Measurements from ENCODE around the gene INPP5A. TPM values are rescaled to one million over a fixed set of nuclear protein-coding genes. Genes with fewer than 3 reads are reported as not detected.
"Not testable (repeated sequence)": the region's sequence is repeated elsewhere in the genome, so short reads cannot be mapped to it uniquely, and the experiment has no call there.

The INPP5A gene
- total RNA-seq, 1 donor, result 36.8 TPM

GRCh38 chr10:132670546-132671227 lies 133.1 kb downstream of the INPP5A start:
- DNase-seq (ENCODE audit: low read depth), result no peak
- no peak for TF ChIP-seq CTCF (IDR thresholded peaks at IDR 0.05; ENCODE audit: insufficient read depth, low read length)
- no peak overlapping the region for H3K4me3 ChIP-seq (ENCODE audit: low read depth, low read length)

- no peak overlapping the region for H3K4me3 ChIP-seq (ENCODE audit: low read depth, low read length)
- DNase-seq (ENCODE audit: low read depth), result no peak
- TF ChIP-seq CTCF (IDR thresholded peaks at IDR 0.05; ENCODE audit: insufficient read depth, low read length), result no peak
These were observed 133.9 kb downstream of the INPP5A start for GRCh38 chr10:132671228-132672154.

GRCh38 chr10:132673746-132674145 lies 136.2 kb downstream of the INPP5A start:
- not testable (repeated sequence) for DNase-seq (ENCODE audit: low read depth); H3K4me3 ChIP-seq (ENCODE audit: low read depth, low read length)

- no peak for TF ChIP-seq CTCF (IDR thresholded peaks at IDR 0.05; ENCODE audit: insufficient read depth, low read length)
- H3K4me3 ChIP-seq (ENCODE audit: low read depth, low read length), result no peak overlapping the region
- DNase-seq (ENCODE audit: low read depth), result no peak
These were observed 136.7 kb downstream of the INPP5A start for GRCh38 chr10:132674311-132674710.

- TF ChIP-seq CTCF (IDR thresholded peaks at IDR 0.05; ENCODE audit: insufficient read depth, low read length), result no peak
- no peak overlapping the region for H3K4me3 ChIP-seq (ENCODE audit: low read depth, low read length)
- DNase-seq (ENCODE audit: low read depth), result no peak
These were observed 137.6 kb downstream of the INPP5A start for GRCh38 chr10:132675031-132675740.

GRCh38 chr10:132676193-132676891 lies 138.8 kb downstream of the INPP5A start:
- no peak for DNase-seq (ENCODE audit: low read depth)
- no peak overlapping the region for H3K4me3 ChIP-seq (ENCODE audit: low read depth, low read length)
- no peak for TF ChIP-seq CTCF (IDR thresholded peaks at IDR 0.05; ENCODE audit: insufficient read depth, low read length)

Data from fibroblast of the aortic adventitia (primary cell).